BJ (cell line): ENCODE measurements around the gene ENPP7. TPM values are rescaled to one million over a fixed set of nuclear protein-coding genes. Genes with fewer than 3 reads are reported as not detected.
A peak's percentile ranks its signal among the peaks of the same experiment; 100 is the strongest.
"Not testable (repeated sequence)": the region's sequence is repeated elsewhere in the genome, so short reads cannot be mapped to it uniquely, and the experiment has no call there.

Source experiments
- CTCF ChIA-PET: fragments of 350-600 bp; formaldehyde crosslinking; extraction: SDS; loops from one replicate; lab custom pipeline; 2021; ENCODE audit warnings: antibody characterized with exemption, inconsistent platforms; lab: Yijun Ruan, JAX
- POLR2A ChIA-PET: fragments of 300-600 bp; sonication (Branson Sonifier 250); formaldehyde crosslinking; extraction: SDS; loops from one replicate; lab custom pipeline; 2021; ENCODE audit warnings: antibody characterized with exemption; lab: Charles Lee
- DNase-seq: peaks from one replicate; pipeline ENCODE4 v3.0.0-alpha.2; 2011; ENCODE audit warnings: low read depth
- H3K27me3 ChIP-seq: 2 replicates; pipeline ENCODE4 v1.6.0; 2011; ENCODE audit warnings: low read length; ENCODE audit not compliant: control insufficient read depth, insufficient read depth
- H3K36me3 ChIP-seq: 2 replicates; pipeline ENCODE4 v1.5.1; 2011; ENCODE audit warnings: low read length; ENCODE audit not compliant: control insufficient read depth, insufficient read depth
- H3K4me3 ChIP-seq: 2 replicates; pipeline ENCODE4 v1.5.1; 2011; ENCODE audit warnings: low read depth, mild to moderate bottlenecking, control low read depth, low read length
- polyA plus RNA-seq: library from polyadenylated mRNA; depleted of rRNA; stranded (reverse); fragments of >200 nt; gene quantifications from 2 replicates; pipeline ENCODE4 v1.2.3, GENCODE V29; 2011
- TF ChIP-seq, protein P1 (sequence below): IDR thresholded peaks from 2 replicates; pipeline ENCODE4 v1.5.1; 2011; ENCODE audit warnings: low read depth, mild to moderate bottlenecking, control low read depth, inconsistent platforms, low read length, moderate library complexity; ENCODE audit not compliant: insufficient read depth

ENPP7 gene
- polyA plus RNA-seq, 1 experiment, result not detected

DNA sequence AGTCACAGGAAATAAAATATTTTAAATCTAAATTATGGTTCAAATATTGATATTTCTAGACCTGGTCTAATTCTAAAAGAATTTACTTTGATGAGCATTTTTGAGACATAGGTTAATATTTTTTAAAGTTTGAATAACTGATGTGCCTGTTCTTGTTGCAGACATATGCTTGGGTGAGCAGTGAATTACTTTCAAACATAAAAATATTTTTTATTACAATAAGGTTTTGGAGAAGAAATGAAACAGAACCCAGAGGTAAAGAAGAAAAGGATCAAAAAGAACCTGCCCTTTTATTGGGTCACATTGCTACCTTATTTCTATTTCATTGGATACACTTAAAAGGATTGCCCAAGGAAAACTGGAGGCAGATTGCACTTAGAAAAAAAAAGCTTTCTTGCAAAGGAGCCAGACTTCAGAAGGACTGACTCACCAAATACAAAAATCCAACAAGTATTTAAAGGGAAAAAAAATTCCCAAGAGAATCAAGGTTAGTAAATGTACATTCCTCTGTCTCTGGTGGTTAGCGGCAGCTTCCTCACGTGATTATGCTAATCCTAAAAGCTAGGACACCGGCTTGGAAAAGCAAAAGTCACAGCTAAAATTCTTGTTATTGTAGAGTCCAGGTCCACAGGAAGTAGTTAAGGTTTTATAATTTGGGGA is 18.5 kb downstream of the ENPP7 start:
- TF ChIP-seq, protein P1, sequence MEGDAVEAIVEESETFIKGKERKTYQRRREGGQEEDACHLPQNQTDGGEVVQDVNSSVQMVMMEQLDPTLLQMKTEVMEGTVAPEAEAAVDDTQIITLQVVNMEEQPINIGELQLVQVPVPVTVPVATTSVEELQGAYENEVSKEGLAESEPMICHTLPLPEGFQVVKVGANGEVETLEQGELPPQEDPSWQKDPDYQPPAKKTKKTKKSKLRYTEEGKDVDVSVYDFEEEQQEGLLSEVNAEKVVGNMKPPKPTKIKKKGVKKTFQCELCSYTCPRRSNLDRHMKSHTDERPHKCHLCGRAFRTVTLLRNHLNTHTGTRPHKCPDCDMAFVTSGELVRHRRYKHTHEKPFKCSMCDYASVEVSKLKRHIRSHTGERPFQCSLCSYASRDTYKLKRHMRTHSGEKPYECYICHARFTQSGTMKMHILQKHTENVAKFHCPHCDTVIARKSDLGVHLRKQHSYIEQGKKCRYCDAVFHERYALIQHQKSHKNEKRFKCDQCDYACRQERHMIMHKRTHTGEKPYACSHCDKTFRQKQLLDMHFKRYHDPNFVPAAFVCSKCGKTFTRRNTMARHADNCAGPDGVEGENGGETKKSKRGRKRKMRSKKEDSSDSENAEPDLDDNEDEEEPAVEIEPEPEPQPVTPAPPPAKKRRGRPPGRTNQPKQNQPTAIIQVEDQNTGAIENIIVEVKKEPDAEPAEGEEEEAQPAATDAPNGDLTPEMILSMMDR, result no peak
- no peak overlapping the region for H3K4me3 ChIP-seq
- no peaks in the 10 kb centered on the region for H3K36me3 ChIP-seq
- peak; percentile 28 for DNase-seq
- H3K27me3 ChIP-seq, result peaks cover 32% of the 10 kb centered on the region
- POLR2A ChIA-PET, result no interaction called here
- CTCF ChIA-PET, result interaction anchor here (0.7 to 1.3 kb wide), 5 partner anchors 8 to 426 kb away, joined by 3 to 4 read pairs (median 3); no protein-coding TSS in a partner anchor

DNA sequence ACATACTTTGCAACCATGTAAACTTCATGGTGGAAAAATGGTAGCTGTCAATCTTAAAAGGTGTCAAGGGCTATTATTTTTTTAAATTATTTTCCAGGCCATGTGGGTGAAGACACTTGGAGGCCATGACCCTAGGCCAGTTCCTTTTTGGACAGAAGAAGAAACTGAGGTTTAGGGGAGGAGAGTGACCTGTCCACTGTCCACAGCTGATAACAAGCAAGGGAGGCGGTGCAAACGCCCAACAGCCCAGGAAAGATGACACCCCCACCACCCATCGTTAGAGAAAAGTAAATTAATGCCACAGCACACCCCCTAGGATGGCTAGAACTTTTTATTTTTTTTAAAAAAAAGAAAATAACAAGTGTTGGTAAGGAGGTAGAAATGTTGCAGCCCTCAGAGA is 19.2 kb downstream of the ENPP7 start:
- ChIA-PET POLR2A (no interaction called here), CTCF (interaction anchor here (1.0 to 1.3 kb wide), 4 partner anchors 9 to 425 kb away, joined by 3 to 4 read pairs (median 3); no protein-coding TSS in a partner anchor)
- H3K27me3 ChIP-seq, result peaks cover 32% of the 10 kb centered on the region
- TF ChIP-seq, protein P1, result no peak
- no peak overlapping the region for H3K4me3 ChIP-seq
- no peak for DNase-seq
- H3K36me3 ChIP-seq, result no peaks in the 10 kb centered on the region

DNA sequence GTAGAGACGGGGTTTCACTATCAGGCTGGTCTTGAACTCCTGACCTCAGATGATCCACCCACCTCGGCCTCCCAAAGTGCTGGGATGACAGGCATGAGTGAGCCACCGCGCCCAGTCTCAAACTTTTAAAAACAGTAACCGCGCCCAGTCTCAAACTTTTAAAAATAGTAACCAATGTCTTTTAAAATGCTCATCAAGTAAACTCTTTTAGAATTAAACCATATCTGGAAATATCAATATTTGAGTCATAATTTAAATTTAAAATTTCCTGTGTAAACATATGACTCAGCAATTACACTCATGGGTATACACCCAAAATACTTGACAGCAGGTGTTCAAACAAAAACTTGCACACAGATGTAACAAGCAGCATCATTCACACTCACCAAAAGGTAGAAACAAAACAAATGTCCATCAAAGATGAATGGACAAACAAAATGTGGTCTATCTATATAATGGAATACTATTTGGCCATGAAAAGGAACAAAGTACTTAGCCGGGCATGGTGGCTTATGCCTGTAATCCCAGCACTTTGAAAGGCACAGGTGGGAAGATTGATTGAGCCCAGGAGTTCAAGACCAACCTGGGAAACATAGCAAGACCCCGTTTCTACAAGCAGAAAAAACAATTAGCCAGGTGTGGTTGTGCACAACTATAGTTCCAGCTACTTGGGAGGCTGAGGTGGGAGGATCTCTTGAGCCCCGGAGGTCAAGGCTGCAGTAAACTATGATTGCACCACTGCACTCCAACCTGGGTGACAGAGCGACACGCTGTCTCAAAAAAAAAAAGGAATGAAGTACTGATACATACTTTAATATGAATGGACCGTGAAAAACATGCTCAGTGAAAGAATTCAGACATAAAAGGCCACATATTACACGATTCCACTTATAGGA is 20.2 kb downstream of the ENPP7 start:
- no peak overlapping the region for H3K4me3 ChIP-seq
- TF ChIP-seq, protein P1, result no peak
- no peak for DNase-seq
- ChIA-PET CTCF (interaction anchor here (1.2 to 4.0 kb wide), 2 partner anchors 9 to 11 kb away, joined by 4 to 24 read pairs; no protein-coding TSS in a partner anchor), POLR2A (no interaction called here)
- H3K27me3 ChIP-seq, result peaks cover 27% of the 10 kb centered on the region
- no peaks in the 10 kb centered on the region for H3K36me3 ChIP-seq

DNA sequence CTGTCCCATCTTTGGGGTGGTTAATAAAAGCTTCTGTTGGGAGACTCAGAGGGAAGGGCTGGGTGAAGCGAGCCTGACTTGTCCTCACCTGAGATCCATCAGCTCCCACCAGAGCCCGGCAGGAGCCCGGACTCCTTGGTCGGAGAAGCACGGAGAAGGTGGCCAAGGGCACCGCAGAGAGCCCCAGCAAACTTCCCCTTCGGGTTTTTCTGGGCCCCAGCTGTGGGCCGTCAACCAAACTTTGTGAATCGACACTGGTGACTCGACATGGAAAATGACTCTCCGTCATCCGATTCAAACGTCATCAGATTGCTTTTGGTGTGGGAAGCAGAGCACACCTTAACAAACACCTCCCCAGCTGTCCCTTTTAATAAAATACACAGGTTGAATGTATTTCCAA is 21.4 kb downstream of the ENPP7 start:
- TF ChIP-seq, protein P1, result no peak
- ChIA-PET POLR2A (no interaction called here), CTCF (interaction anchor here (1.2 to 4.0 kb wide), 2 partner anchors 11 to 13 kb away, joined by 4 to 24 read pairs; no protein-coding TSS in a partner anchor)
- no peaks in the 10 kb centered on the region for H3K36me3 ChIP-seq
- no peak for DNase-seq
- H3K27me3 ChIP-seq, result peaks cover 18% of the 10 kb centered on the region
- H3K4me3 ChIP-seq, result no peak overlapping the region

DNA sequence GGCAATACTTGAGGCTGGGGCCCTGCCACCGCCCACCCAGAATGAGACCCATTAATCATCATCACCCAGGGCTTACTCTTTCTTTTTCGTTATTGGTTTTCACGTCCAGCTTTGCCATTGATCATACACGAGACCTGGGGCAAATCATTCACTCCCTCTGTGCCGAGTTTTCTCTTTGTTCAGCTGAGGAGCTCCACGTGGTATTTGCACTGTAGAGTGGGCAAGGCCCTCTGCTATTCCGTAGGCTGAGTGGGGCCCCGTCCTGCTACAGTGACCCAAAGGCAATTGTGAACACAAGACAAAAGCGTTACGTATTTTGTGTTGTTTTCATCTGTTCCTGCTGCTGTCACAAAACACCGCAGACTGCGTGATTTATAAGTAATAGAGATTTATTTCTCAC is 23.6 kb downstream of the ENPP7 start:
- no peak for DNase-seq
- CTCF ChIA-PET, result interaction anchor here (4.0 kb wide), 1 partner anchor 13 kb away, joined by 24 read pairs; no protein-coding TSS in a partner anchor
- Histone ChIP-seq H3K36me3 (no peaks in the 10 kb centered on the region), H3K27me3 (peaks cover 3% of the 10 kb centered on the region; the same call in 1 of the 2 replicates), H3K4me3 (no peak overlapping the region)
- POLR2A ChIA-PET, result no interaction called here
- TF ChIP-seq, protein P1, result no peak

GRCh38 chr17:79754903-79755302 is 24.2 kb downstream of the ENPP7 start:
- H3K36me3 ChIP-seq, DNase-seq, H3K27me3 ChIP-seq, H3K4me3 ChIP-seq, POLR2A ChIA-PET: not testable (repeated sequence)
- CTCF ChIA-PET, result interaction anchor here (1.2 to 4.0 kb wide), 2 partner anchors 13 kb away, joined by 3 to 24 read pairs; no protein-coding TSS in a partner anchor
